ENCODE results near the gene UBE2K. TPM values are rescaled to one million over a fixed set of nuclear protein-coding genes. Genes with fewer than 3 reads are reported as not detected.
"Not testable (repeated sequence)": the region's sequence is repeated elsewhere in the genome, so short reads cannot be mapped to it uniquely, and the experiment has no call there.

UBE2K gene
- total RNA-seq, 1 donor from 2014 or later: 56.6 TPM

- ATAC-seq; DNase-seq (ENCODE audit: missing footprints); intact Hi-C loops (cut with DNase I): not testable (repeated sequence)
Observed at GRCh38 chr4:39717743-39718142, 19.8 kb downstream of the UBE2K start.

GRCh38 chr4:39718366-39719323, 20.7 kb downstream of the UBE2K start:
- intact Hi-C loops (cut with DNase I): no loop called here
- ATAC-seq: no peak
- DNase-seq (ENCODE audit: missing footprints): no peak

GRCh38 chr4:39719804-39720580, 22.1 kb downstream of the UBE2K start:
- ATAC-seq (no peak), DNase-seq (ENCODE audit: missing footprints) (no peak)
- intact Hi-C loops (cut with DNase I): no loop called here

GRCh38 chr4:39721273-39721672, 23.3 kb downstream of the UBE2K start:
- ATAC-seq; DNase-seq (ENCODE audit: missing footprints); intact Hi-C loops (cut with DNase I): not testable (repeated sequence)

- ATAC-seq: no peak
- no peak for DNase-seq (ENCODE audit: missing footprints)
- intact Hi-C loops (cut with DNase I): no loop called here
Observed at GRCh38 chr4:39721788-39722187, 23.9 kb downstream of the UBE2K start.

GRCh38 chr4:39729557-39729956, 31.6 kb downstream of the UBE2K start:
- DNase-seq (ENCODE audit: missing footprints) (no peak), ATAC-seq (no peak)
- intact Hi-C loops (cut with DNase I): no loop called here

- intact Hi-C loops (cut with DNase I): no loop called here
- DNase-seq (ENCODE audit: missing footprints) (no peak), ATAC-seq (no peak)
Observed at GRCh38 chr4:39730072-39730471, 32.1 kb downstream of the UBE2K start.

- intact Hi-C loops (cut with DNase I): no loop called here
- ATAC-seq (no peak), DNase-seq (ENCODE audit: missing footprints) (no peak)
Observed at GRCh38 chr4:39731908-39732307, 34.0 kb downstream of the UBE2K start.

- no peak for ATAC-seq
- intact Hi-C loops (cut with DNase I): no loop called here
- DNase-seq (ENCODE audit: missing footprints): no peak
Observed at GRCh38 chr4:39732728-39733127, 34.8 kb downstream of the UBE2K start.

- DNase-seq (ENCODE audit: missing footprints); intact Hi-C loops (cut with DNase I); ATAC-seq: not testable (repeated sequence)
Observed at GRCh38 chr4:39739591-39739990, 41.7 kb downstream of the UBE2K start.

GRCh38 chr4:39741401-39741800, 43.5 kb downstream of the UBE2K start:
- intact Hi-C loops (cut with DNase I): no loop called here
- DNase-seq (ENCODE audit: missing footprints) (no peak), ATAC-seq (no peak)

- intact Hi-C loops (cut with DNase I): no loop called here
- ATAC-seq (no peak), DNase-seq (ENCODE audit: missing footprints) (no peak)
Observed at GRCh38 chr4:39745920-39746319, 48.0 kb downstream of the UBE2K start.

- ATAC-seq: no peak
Observed at GRCh38 chr4:39750216-39750615, 52.3 kb downstream of the UBE2K start.

GRCh38 chr4:39754309-39754708, 56.4 kb downstream of the UBE2K start:
- intact Hi-C loops (cut with DNase I): no loop called here

More at GRCh38 chr4:39750216-39750615, 52.3 kb downstream of the UBE2K start:
- no peak for DNase-seq (ENCODE audit: missing footprints)
- intact Hi-C loops (cut with DNase I): no loop called here

GRCh38 chr4:39756159-39756558, 58.2 kb downstream of the UBE2K start:
- intact Hi-C loops (cut with DNase I): no loop called here
- DNase-seq (ENCODE audit: missing footprints) (no peak), ATAC-seq (no peak)

More at GRCh38 chr4:39754309-39754708, 56.4 kb downstream of the UBE2K start:
- ATAC-seq: no peak
- DNase-seq (ENCODE audit: missing footprints): no peak

- ATAC-seq (no peak), DNase-seq (ENCODE audit: missing footprints) (no peak)
- intact Hi-C loops (cut with DNase I): no loop called here
Observed at GRCh38 chr4:39758176-39758575, 60.2 kb downstream of the UBE2K start.

- DNase-seq (ENCODE audit: missing footprints) (no peak), ATAC-seq (no peak)
- intact Hi-C loops (cut with DNase I): no loop called here
Observed at GRCh38 chr4:39759569-39759968, 61.6 kb downstream of the UBE2K start.

- intact Hi-C loops (cut with DNase I): no loop called here
- ATAC-seq: no peak
- DNase-seq (ENCODE audit: missing footprints): no peak
Observed at GRCh38 chr4:39761005-39761667, 63.2 kb downstream of the UBE2K start.

Data from Right ventricle myocardium inferior (tissue), 1 donor.